Measurements from ENCODE around the gene LUC7L3.

Gene LUC7L3

GRCh38 chr17:50685691-50686493 lies 33.5 kb upstream of the LUC7L3 start:
- DNase-seq (ENCODE audit: low read depth, low spot score), result no peak

GRCh38 chr17:50686494-50687199 lies 32.8 kb upstream of the LUC7L3 start:
- DNase-seq (ENCODE audit: low read depth, low spot score), result no peak

GRCh38 chr17:50687200-50688066 lies 32.0 kb upstream of the LUC7L3 start:
- DNase-seq (ENCODE audit: low read depth, low spot score), result no peak

- no peak for DNase-seq (ENCODE audit: low read depth, low spot score)
These were observed 31.2 kb upstream of the LUC7L3 start for GRCh38 chr17:50688245-50688644.

GRCh38 chr17:50689251-50689650 lies 30.2 kb upstream of the LUC7L3 start:
- DNase-seq (ENCODE audit: low read depth, low spot score), result no peak

- DNase-seq (ENCODE audit: low read depth, low spot score), result no peak
These were observed 29.2 kb upstream of the LUC7L3 start for GRCh38 chr17:50689956-50690886.

- no peak for DNase-seq (ENCODE audit: low read depth, low spot score)
These were observed 28.4 kb upstream of the LUC7L3 start for GRCh38 chr17:50690887-50691549.

GRCh38 chr17:50691550-50692447 lies 27.6 kb upstream of the LUC7L3 start:
- DNase-seq (ENCODE audit: low read depth, low spot score), result no peak

GRCh38 chr17:50692448-50693035 lies 26.9 kb upstream of the LUC7L3 start:
- no peak for DNase-seq (ENCODE audit: low read depth, low spot score)

GRCh38 chr17:50693036-50693682 lies 26.2 kb upstream of the LUC7L3 start:
- DNase-seq (ENCODE audit: low read depth, low spot score), result no peak

- no peak for DNase-seq (ENCODE audit: low read depth, low spot score)
These were observed 23.0 kb upstream of the LUC7L3 start for GRCh38 chr17:50696365-50696879.

GRCh38 chr17:50697062-50697461 lies 22.3 kb upstream of the LUC7L3 start:
- DNase-seq (ENCODE audit: low read depth, low spot score), result no peak

- no peak for DNase-seq (ENCODE audit: low read depth, low spot score)
These were observed 21.6 kb upstream of the LUC7L3 start for GRCh38 chr17:50697663-50698272.

GRCh38 chr17:50699410-50699809 lies 20.0 kb upstream of the LUC7L3 start:
- DNase-seq (ENCODE audit: low read depth, low spot score), result no peak

- no peak for DNase-seq (ENCODE audit: low read depth, low spot score)
These were observed 16.2 kb upstream of the LUC7L3 start for GRCh38 chr17:50703162-50703561.

GRCh38 chr17:50707289-50708049 lies 11.9 kb upstream of the LUC7L3 start, which contains the start of gene ANKRD40:
ANKRD40 (minus strand) TSS chr17:50707914; CDS start chr17:50707654, 260 bp downstream.
- DNase-seq (ENCODE audit: low read depth, low spot score), result no peak
